ENCODE measurements around the gene LGSN. TPM values are rescaled to one million over a fixed set of nuclear protein-coding genes. Genes with fewer than 3 reads are reported as not detected.
"Not testable (repeated sequence)": the region's sequence is repeated elsewhere in the genome, so short reads cannot be mapped to it uniquely, and the experiment has no call there.

The LGSN gene
- under 1 TPM in 1 of 2 donors, not detected in 1; 0.37 TPM for total RNA-seq
- polyA plus RNA-seq (2013, experiment 1 of 2) = not detected
- polyA plus RNA-seq (2013, experiment 2 of 2) = not detected
- long read RNA-seq, experiment 1 = 0 reads
- long read RNA-seq, experiment 2 = 0 reads
- long read RNA-seq, experiment 3, partial matches to known transcripts = 0 of 1 reads
- long read RNA-seq, experiment 3, other reads (novel, unspliced or antisense) = 1 of 1 reads
- long read RNA-seq, experiment 4 = 0 reads

DNA sequence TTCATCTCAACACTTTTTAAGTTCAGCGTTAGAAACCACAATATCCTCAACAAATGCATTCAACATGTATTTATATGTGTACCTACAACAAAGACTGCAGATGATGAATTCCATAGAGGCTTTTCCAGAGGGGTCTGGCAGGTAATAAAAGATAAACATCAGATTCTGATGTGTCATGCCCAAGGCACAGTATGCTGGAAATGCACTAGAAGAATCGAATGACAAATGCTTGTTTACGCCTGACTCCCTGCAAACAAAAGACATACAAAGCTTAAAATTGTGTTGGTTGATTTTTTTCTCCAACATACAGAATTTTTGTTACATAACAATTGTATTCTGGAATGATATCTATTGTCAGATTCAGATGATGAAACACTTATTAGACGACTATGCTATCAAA is at the start of gene LGSN:
Gene LGSN (minus strand): TSS at position 45 of the 400 bp plus-strand sequence. CDS start 40 bp downstream, at position 5.
- DNase-seq = no peak
- Histone ChIP-seq H3K36me3 (ENCODE audit: control insufficient read depth, insufficient read depth, low read length) (no peaks in the 10 kb centered on the region), H3K9me3 (ENCODE audit: control insufficient read depth, low read length) (no peaks in the 10 kb centered on the region), H3K27ac (ENCODE audit: low read depth, low read length) (no peak within 1 kb of the TSS), H3K4me3 (ENCODE audit: low read length) (no peak within 1 kb of the TSS), H3K4me1 (ENCODE audit: control insufficient read depth, insufficient read depth, low read length) (no peaks in the 10 kb centered on the region), H3K27me3 (ENCODE audit: control insufficient read depth, insufficient read depth, low read length, poor library complexity, severe bottlenecking) (no peaks in the 10 kb centered on the region), H3K9ac (ENCODE audit: extremely low read depth, low read length, poor library complexity, severe bottlenecking) (no peak within 1 kb of the TSS)
- Mint-ChIP-seq H3K9me3 (no peaks in the 10 kb centered on the region), H3K4me1 (no peaks in the 10 kb centered on the region), H3K27ac (no peak within 1 kb of the TSS), H3K27me3 (ENCODE audit: insufficient read depth) (peaks cover 2% of the 10 kb centered on the region), H3K4me3 (no peak within 1 kb of the TSS), H3K36me3 (ENCODE audit: low read depth) (no peaks in the 10 kb centered on the region)
- WGBS, 2 experiments (ENCODE audit: insufficient coverage in 1 of 2, insufficient read length in 1 of 2) = 79 to 86% methylated on average over 2 to 4 of the region's 4 CpGs
- TF ChIP-seq CTCF (conservative IDR thresholded peaks at IDR 0.05) = no peak

- H3K27ac Mint-ChIP-seq = no peak overlapping the region
These were observed 48.6 kb upstream of the LGSN start for GRCh38 chr6:63368347-63368746.

DNA sequence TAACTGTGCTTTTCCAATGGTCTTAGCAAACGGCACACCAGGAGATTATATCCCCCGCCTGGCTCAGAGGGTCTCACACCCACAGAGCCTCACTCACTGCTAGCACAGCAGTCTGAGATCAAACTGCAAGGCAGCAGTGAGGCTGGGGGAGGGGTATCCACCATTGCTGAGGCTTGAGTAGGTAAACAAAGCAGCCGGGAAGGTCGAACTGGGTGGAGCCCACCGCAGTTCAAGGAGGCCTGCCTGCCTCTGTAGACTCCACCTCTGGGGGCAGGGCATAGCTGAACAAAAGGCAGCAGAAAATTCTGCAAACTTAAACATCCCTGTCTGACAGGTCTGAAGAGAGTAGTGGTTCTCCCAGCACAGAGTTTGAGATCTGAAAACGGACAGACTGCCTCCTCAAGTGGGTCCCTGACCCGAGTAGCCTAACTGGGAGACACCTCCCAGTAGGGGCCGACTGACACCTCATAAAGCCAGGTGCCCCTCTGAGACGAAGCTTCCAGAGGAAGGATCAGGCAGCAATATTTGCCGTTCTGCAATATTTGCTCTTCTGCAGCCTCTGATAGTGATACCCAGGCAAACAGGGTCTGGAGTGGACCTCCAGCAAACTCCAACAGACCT is 42.8 kb upstream of the LGSN start:
- WGBS, 2 experiments (ENCODE audit: insufficient coverage in 1 of 2, insufficient read length in 1 of 2) = 85 to 91% methylated on average over 9 to 10 of the region's 10 CpGs

More at GRCh38 chr6:63368347-63368746, 48.6 kb upstream of the LGSN start:
- peaks cover 22% of the 10 kb centered on the region for H3K9me3 Mint-ChIP-seq
- WGBS, 2 experiments (ENCODE audit: insufficient coverage in 1 of 2, insufficient read length in 1 of 2) = 60 to 68% methylated on average over 5 to 7 of the region's 7 CpGs
- no peaks in the 10 kb centered on the region for H3K36me3 Mint-ChIP-seq (ENCODE audit: low read depth)
- Histone ChIP-seq H3K36me3 (ENCODE audit: control insufficient read depth, insufficient read depth, low read length) (no peaks in the 10 kb centered on the region), H3K27me3 (ENCODE audit: control insufficient read depth, insufficient read depth, low read length, poor library complexity, severe bottlenecking) (no peaks in the 10 kb centered on the region), H3K9ac (ENCODE audit: extremely low read depth, low read length, poor library complexity, severe bottlenecking) (no peak overlapping the region), H3K4me1 (ENCODE audit: control insufficient read depth, insufficient read depth, low read length) (no peaks in the 10 kb centered on the region), H3K27ac (ENCODE audit: low read depth, low read length) (no peak overlapping the region), H3K9me3 (ENCODE audit: control insufficient read depth, low read length) (no peaks in the 10 kb centered on the region), H3K4me3 (ENCODE audit: low read length) (no peak overlapping the region)
- peaks cover 5% of the 10 kb centered on the region for H3K4me1 Mint-ChIP-seq
- H3K27me3 Mint-ChIP-seq (ENCODE audit: insufficient read depth) = peaks cover 8% of the 10 kb centered on the region
- no peak overlapping the region for H3K4me3 Mint-ChIP-seq
- no peak for DNase-seq
- no peak for TF ChIP-seq CTCF (conservative IDR thresholded peaks at IDR 0.05)

DNA sequence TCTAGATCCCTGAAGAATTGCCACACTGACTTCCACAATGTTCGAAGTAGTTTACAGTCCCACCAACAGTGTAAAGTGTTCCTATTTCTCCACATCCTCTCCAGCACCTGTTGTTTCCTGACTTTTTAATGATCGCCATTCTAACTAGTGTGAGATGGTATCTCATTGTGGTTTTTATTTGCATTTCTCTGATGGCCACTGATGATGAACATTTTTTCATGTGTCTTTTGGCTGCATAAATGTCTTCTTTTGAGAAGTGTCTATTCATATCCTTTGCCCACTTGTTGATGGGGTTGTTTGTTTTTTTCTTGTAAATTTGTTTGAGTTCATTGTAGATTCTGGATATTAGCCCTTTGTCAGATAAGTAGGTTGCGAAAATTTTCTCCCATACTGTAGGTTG is 37.6 kb upstream of the LGSN start:
- peaks cover 13% of the 10 kb centered on the region for H3K9me3 ChIP-seq (ENCODE audit: control insufficient read depth, low read length)
- H3K27me3 Mint-ChIP-seq (ENCODE audit: insufficient read depth); H3K36me3 Mint-ChIP-seq (ENCODE audit: low read depth); DNase-seq; H3K4me3 ChIP-seq (ENCODE audit: low read length); H3K27ac ChIP-seq (ENCODE audit: low read depth, low read length); H3K4me1 Mint-ChIP-seq; H3K36me3 ChIP-seq (ENCODE audit: control insufficient read depth, insufficient read depth, low read length); H3K27ac Mint-ChIP-seq; H3K9ac ChIP-seq (ENCODE audit: extremely low read depth, low read length, poor library complexity, severe bottlenecking); H3K27me3 ChIP-seq (ENCODE audit: control insufficient read depth, insufficient read depth, low read length, poor library complexity, severe bottlenecking); H3K4me1 ChIP-seq (ENCODE audit: control insufficient read depth, insufficient read depth, low read length); H3K4me3 Mint-ChIP-seq: not testable (repeated sequence)
- peaks cover 35% of the 10 kb centered on the region for H3K9me3 Mint-ChIP-seq
- 71 to 90% methylated on average over 1 to 2 of the region's 3 CpGs for WGBS, 2 experiments (ENCODE audit: insufficient coverage in 1 of 2, insufficient read length in 1 of 2)

More for the DNA sequence above, 42.8 kb upstream of the LGSN start:
- H3K4me3 Mint-ChIP-seq; DNase-seq; H3K27ac Mint-ChIP-seq; H3K27me3 Mint-ChIP-seq (ENCODE audit: insufficient read depth); H3K36me3 Mint-ChIP-seq (ENCODE audit: low read depth); H3K4me3 ChIP-seq (ENCODE audit: low read length); H3K27me3 ChIP-seq (ENCODE audit: control insufficient read depth, insufficient read depth, low read length, poor library complexity, severe bottlenecking); H3K36me3 ChIP-seq (ENCODE audit: control insufficient read depth, insufficient read depth, low read length); H3K4me1 Mint-ChIP-seq; H3K27ac ChIP-seq (ENCODE audit: low read depth, low read length); H3K4me1 ChIP-seq (ENCODE audit: control insufficient read depth, insufficient read depth, low read length); H3K9ac ChIP-seq (ENCODE audit: extremely low read depth, low read length, poor library complexity, severe bottlenecking): not testable (repeated sequence)
- H3K9me3 ChIP-seq (ENCODE audit: control insufficient read depth, low read length) = peaks cover 17% of the 10 kb centered on the region
- H3K9me3 Mint-ChIP-seq = peaks cover 66% of the 10 kb centered on the region
